Chondrocyte (in vitro differentiated cells): ENCODE measurements around the gene RNPEPL1. TPM values are rescaled to one million over a fixed set of nuclear protein-coding genes. Genes with fewer than 3 reads are reported as not detected.
A peak's percentile ranks its signal among the peaks of the same experiment; 100 is the strongest.

ENCODE experiments used
- DNase-seq: peaks from one replicate; pipeline ENCODE4 v3.0.0; 2021; ENCODE audit warnings: mixed read lengths, low spot score
- H3K27ac Mint-ChIP-seq: one replicate; pipeline ENCODE4 v1.8.0; 2021; ENCODE audit warnings: mild to moderate bottlenecking, moderate library complexity, mixed read lengths; ENCODE audit not compliant: unreplicated experiment
- H3K27me3 Mint-ChIP-seq: 2 replicates; pipeline ENCODE4 v1.8.0; 2021; ENCODE audit warnings: low read depth, mixed read lengths
- H3K36me3 Mint-ChIP-seq: 2 replicates; pipeline ENCODE4 v1.8.0; 2021; ENCODE audit warnings: low read depth, mixed read lengths
- H3K4me1 Mint-ChIP-seq: 2 replicates; pipeline ENCODE4 v1.8.0; 2021; ENCODE audit warnings: low read depth, mild to moderate bottlenecking, mixed read lengths
- H3K4me3 Mint-ChIP-seq: one replicate; pipeline ENCODE4 v1.8.0; 2021; ENCODE audit warnings: mild to moderate bottlenecking, moderate library complexity, mixed read lengths; ENCODE audit not compliant: unreplicated experiment
- H3K9me3 Mint-ChIP-seq: 2 replicates; pipeline ENCODE4 v1.8.0; 2021; ENCODE audit warnings: low read depth, mixed read lengths
- CTCF ChIP-seq: fragments of 200-600 bp; sonication (generic); IDR thresholded peaks from 2 replicates; pipeline ENCODE4 v1.5.0; 2021; ENCODE audit warnings: antibody characterized with exemption, mild to moderate bottlenecking, moderate library complexity
- total RNA-seq: library from RNA; stranded (reverse); gene quantifications from 3 replicates; pipeline ENCODE4 v1.2.1, GENCODE V29; 2021

The RNPEPL1 gene
- total RNA-seq, 1 donor from 2014 or later, result 61.3 TPM

- Mint-ChIP-seq H3K4me1 (peaks cover 3% of the 10 kb centered on the region), H3K36me3 (peaks cover 2% of the 10 kb centered on the region), H3K9me3 (no peaks in the 10 kb centered on the region), H3K4me3 (no peak overlapping the region), H3K27ac (no peak overlapping the region), H3K27me3 (no peaks in the 10 kb centered on the region)
- peak; percentile 79 for DNase-seq
- TF ChIP-seq CTCF, result no peak
These were observed 32.2 kb downstream of the RNPEPL1 start for GRCh38 chr2:240600451-240600961.

- Mint-ChIP-seq H3K4me3 (no peak overlapping the region), H3K27me3 (no peaks in the 10 kb centered on the region), H3K4me1 (peaks cover 3% of the 10 kb centered on the region), H3K9me3 (no peaks in the 10 kb centered on the region), H3K36me3 (peaks cover 2% of the 10 kb centered on the region), H3K27ac (no peak overlapping the region)
- no peak for TF ChIP-seq CTCF
- peak; percentile 83 for DNase-seq
These were observed 33.0 kb downstream of the RNPEPL1 start for GRCh38 chr2:240601061-240601830.

- DNase-seq, result peak; percentile 77
- TF ChIP-seq CTCF, result no peak
- Mint-ChIP-seq H3K36me3 (peaks cover 2% of the 10 kb centered on the region), H3K9me3 (no peaks in the 10 kb centered on the region), H3K27ac (no peak overlapping the region), H3K4me3 (no peak overlapping the region), H3K4me1 (peaks cover 3% of the 10 kb centered on the region), H3K27me3 (no peaks in the 10 kb centered on the region)
These were observed 33.5 kb downstream of the RNPEPL1 start for GRCh38 chr2:240601831-240602160.

- Mint-ChIP-seq H3K4me3 (no peak overlapping the region), H3K9me3 (no peaks in the 10 kb centered on the region), H3K4me1 (peaks cover 3% of the 10 kb centered on the region), H3K36me3 (peaks cover 2% of the 10 kb centered on the region), H3K27me3 (no peaks in the 10 kb centered on the region), H3K27ac (no peak overlapping the region)
- peak; percentile 85 for DNase-seq
- TF ChIP-seq CTCF, result no peak
These were observed 34.2 kb downstream of the RNPEPL1 start for GRCh38 chr2:240602266-240603050.

GRCh38 chr2:240603081-240603835 lies 35.0 kb downstream of the RNPEPL1 start:
- DNase-seq, result peak; percentile 82
- peaks cover 3% of the 10 kb centered on the region for H3K4me1 Mint-ChIP-seq
- TF ChIP-seq CTCF, result no peak
- H3K9me3 Mint-ChIP-seq, result no peaks in the 10 kb centered on the region
- peaks cover 2% of the 10 kb centered on the region for H3K36me3 Mint-ChIP-seq
- no peaks in the 10 kb centered on the region for H3K27me3 Mint-ChIP-seq
- no peak overlapping the region for H3K27ac Mint-ChIP-seq
- H3K4me3 Mint-ChIP-seq, result no peak overlapping the region
